H9 (cell line): ENCODE results near the gene ARHGAP26. TPM values are rescaled to one million over a fixed set of nuclear protein-coding genes. Genes with fewer than 3 reads are reported as not detected.
A peak's percentile ranks its signal among the peaks of the same experiment; 100 is the strongest.

ENCODE experiments used
- DNase-seq: peaks from one replicate; pipeline ENCODE4 v3.0.0-alpha.2; 2017
- H2AFZ ChIP-seq: one replicate; pipeline ENCODE4 v1.6.1; 2013; ENCODE audit warnings: mild to moderate bottlenecking, low read length, control low read depth, moderate library complexity
- H2AK5ac ChIP-seq: 2 replicates; pipeline ENCODE4 v1.6.1; 2013; ENCODE audit warnings: low read length, control low read depth, mixed read lengths; ENCODE audit not compliant: insufficient read length
- H2BK120ac ChIP-seq: one replicate; pipeline ENCODE4 v1.6.1; 2013; ENCODE audit warnings: low read depth, mild to moderate bottlenecking, low read length, control low read depth, inconsistent platforms; ENCODE audit not compliant: poor library complexity, severe bottlenecking
- H2BK12ac ChIP-seq: 2 replicates; pipeline ENCODE4 v1.6.1; 2013; ENCODE audit warnings: low read length, control low read depth, mixed read lengths, low read depth; ENCODE audit not compliant: insufficient read length
- H2BK15ac ChIP-seq: 2 replicates; pipeline ENCODE4 v1.6.1; 2013; ENCODE audit warnings: low read depth, low read length, control low read depth
- H2BK20ac ChIP-seq: one replicate; pipeline ENCODE4 v1.6.1; 2013; ENCODE audit warnings: low read depth, mild to moderate bottlenecking, low read length, control low read depth, inconsistent platforms; ENCODE audit not compliant: poor library complexity, severe bottlenecking
- H2BK5ac ChIP-seq: 2 replicates; pipeline ENCODE4 v1.6.1; 2013; ENCODE audit warnings: low read length, control low read depth, mixed read lengths; ENCODE audit not compliant: insufficient read length
- H3K14ac ChIP-seq: 2 replicates; pipeline ENCODE4 v1.6.1; 2013; ENCODE audit warnings: low read length, control low read depth; ENCODE audit not compliant: insufficient read depth
- H3K18ac ChIP-seq: 2 replicates; pipeline ENCODE4 v1.6.1; 2013; ENCODE audit warnings: low read depth, mild to moderate bottlenecking, mixed read lengths, low read length, control low read depth; ENCODE audit not compliant: insufficient read length
- H3K23ac ChIP-seq: 2 replicates; pipeline ENCODE4 v1.6.1; 2013; ENCODE audit warnings: low read length, control low read depth, mixed read lengths, low read depth; ENCODE audit not compliant: insufficient read length
- H3K23me2 ChIP-seq: 2 replicates; pipeline ENCODE4 v1.6.1; 2013; ENCODE audit warnings: low read depth, mild to moderate bottlenecking, mixed read lengths, low read length, control low read depth; ENCODE audit not compliant: insufficient read length, poor library complexity, severe bottlenecking
- H3K27ac ChIP-seq: 2 replicates; pipeline ENCODE4 v1.5.1; 2013; ENCODE audit warnings: low read length, control low read depth, mixed read lengths, low read depth; ENCODE audit not compliant: insufficient read length
- H3K27me3 ChIP-seq: 2 replicates; pipeline ENCODE4 v1.6.1; 2013; ENCODE audit warnings: low read length, control low read depth, inconsistent platforms; ENCODE audit not compliant: insufficient read depth
- H3K4ac ChIP-seq: 2 replicates; pipeline ENCODE4 v1.6.1; 2013; ENCODE audit warnings: low read depth, mild to moderate bottlenecking, control low read depth, inconsistent platforms, low read length, moderate library complexity
- H3K4me1 ChIP-seq: 2 replicates; pipeline ENCODE4 v1.6.1; 2013; ENCODE audit warnings: low read length, control low read depth, inconsistent platforms; ENCODE audit not compliant: insufficient read depth
- H3K4me2 ChIP-seq: 2 replicates; pipeline ENCODE4 v1.6.1; 2013; ENCODE audit warnings: low read length, control low read depth, mixed read lengths; ENCODE audit not compliant: insufficient read length, insufficient read depth
- H3K56ac ChIP-seq: 2 replicates; pipeline ENCODE4 v1.6.1; 2013; ENCODE audit warnings: low read depth, mild to moderate bottlenecking, mixed read lengths, low read length, control low read depth; ENCODE audit not compliant: insufficient read length
- H3K79me1 ChIP-seq: 2 replicates; pipeline ENCODE4 v1.6.1; 2013; ENCODE audit warnings: low read depth, mild to moderate bottlenecking, moderate library complexity, low read length, control low read depth, inconsistent platforms; ENCODE audit not compliant: insufficient read depth, poor library complexity, severe bottlenecking
- H3K79me2 ChIP-seq: 2 replicates; pipeline ENCODE4 v1.6.1; 2013; ENCODE audit warnings: low read length, control low read depth, inconsistent platforms; ENCODE audit not compliant: insufficient read depth
- H3K9ac ChIP-seq: 2 replicates; pipeline ENCODE4 v1.6.1; 2013; ENCODE audit warnings: low read length, control low read depth, mixed read lengths; ENCODE audit not compliant: insufficient read length; ENCODE audit errors: extremely low read depth
- H3K9me3 ChIP-seq: one replicate; pipeline ENCODE4 v1.6.1; 2013; ENCODE audit warnings: low read depth, low read length, inconsistent platforms; ENCODE audit not compliant: control insufficient read depth
- H3T11ph ChIP-seq: one replicate; pipeline ENCODE4 v1.6.1; 2013; ENCODE audit warnings: mild to moderate bottlenecking, low read length, control low read depth, inconsistent platforms
- H4K20me1 ChIP-seq: one replicate; pipeline ENCODE4 v1.6.1; 2013; ENCODE audit not compliant: control insufficient read depth, insufficient read length, insufficient read depth
- H4K5ac ChIP-seq: 2 replicates; pipeline ENCODE4 v1.6.1; 2013; ENCODE audit warnings: low read depth, mild to moderate bottlenecking, mixed read lengths, low read length, control low read depth; ENCODE audit not compliant: insufficient read length
- H4K8ac ChIP-seq: replicated peaks from 2 replicates; pipeline ENCODE4 v1.6.1; 2013; ENCODE audit warnings: low read length, control low read depth, mixed read lengths, low read depth; ENCODE audit not compliant: insufficient read length
- H4K91ac ChIP-seq: 2 replicates; pipeline ENCODE4 v1.6.1; 2013; ENCODE audit warnings: low read depth, mild to moderate bottlenecking, moderate library complexity, mixed read lengths, low read length, control low read depth; ENCODE audit not compliant: insufficient read length
- H3K27ac Mint-ChIP-seq, 3 experiments: 2 replicates in 2 of 3; 3 replicates in 1 of 3; pipeline ENCODE4 v1.8.0; 2020 to 2021; ENCODE audit warnings: mixed read lengths in 3 of 3, mild to moderate bottlenecking in 1 of 3, moderate library complexity in 1 of 3
- H3K27me3 Mint-ChIP-seq: 2 replicates; pipeline ENCODE4 v1.8.0; 2021; ENCODE audit warnings: low read depth, mild to moderate bottlenecking, moderate library complexity, mixed read lengths
- H3K36me3 Mint-ChIP-seq, 3 experiments: 2 replicates in 2 of 3; 3 replicates in 1 of 3; pipeline ENCODE4 v1.8.0; 2020 to 2021; ENCODE audit warnings: low read depth in 3 of 3, mixed read lengths in 3 of 3; ENCODE audit not compliant: insufficient read depth in 1 of 3
- H3K4me1 Mint-ChIP-seq, 2 experiments: 2 replicates each; pipeline ENCODE4 v1.8.0; 2020; ENCODE audit warnings: mixed read lengths in 2 of 2
- H3K4me3 Mint-ChIP-seq, 2 experiments: 2 replicates in 1 of 2; 3 replicates in 1 of 2; pipeline ENCODE4 v1.8.0; 2020 to 2021; ENCODE audit warnings: mild to moderate bottlenecking in 2 of 2, mixed read lengths in 2 of 2, moderate library complexity in 1 of 2
- H3K9me3 Mint-ChIP-seq, 2 experiments: 2 replicates in 1 of 2; 3 replicates in 1 of 2; pipeline ENCODE4 v1.8.0; 2020; ENCODE audit warnings: mild to moderate bottlenecking in 2 of 2, mixed read lengths in 2 of 2, moderate library complexity in 1 of 2
- WGBS: extraction: QIAGEN DNeasy Blood & Tissue Kit; methylation state at CpG from one replicate; pipeline ENCODE4 v1.1.7; 2013; ENCODE audit warnings: missing lambda C conversion rate, low lambda C conversion rate, mixed read lengths; ENCODE audit not compliant: insufficient read length; ENCODE audit errors: extremely low coverage; 5-methylcytosine and 5-hydroxymethylcytosine counted together
- total RNA-seq: library from RNA; stranded (reverse); gene quantifications from 2 replicates; pipeline ENCODE4 v1.2.1, GENCODE V29; 2021
- TF ChIP-seq, protein P1 (sequence below): fragments of 200-600 bp; sonication (generic); conservative IDR thresholded peaks from 3 replicates; pipeline ENCODE4 v1.8.0; 2021; ENCODE audit warnings: antibody characterized with exemption, mild to moderate bottlenecking

The ARHGAP26 gene
- total RNA-seq, 1 experiment from 2014 or later, result 13.8 TPM

DNA sequence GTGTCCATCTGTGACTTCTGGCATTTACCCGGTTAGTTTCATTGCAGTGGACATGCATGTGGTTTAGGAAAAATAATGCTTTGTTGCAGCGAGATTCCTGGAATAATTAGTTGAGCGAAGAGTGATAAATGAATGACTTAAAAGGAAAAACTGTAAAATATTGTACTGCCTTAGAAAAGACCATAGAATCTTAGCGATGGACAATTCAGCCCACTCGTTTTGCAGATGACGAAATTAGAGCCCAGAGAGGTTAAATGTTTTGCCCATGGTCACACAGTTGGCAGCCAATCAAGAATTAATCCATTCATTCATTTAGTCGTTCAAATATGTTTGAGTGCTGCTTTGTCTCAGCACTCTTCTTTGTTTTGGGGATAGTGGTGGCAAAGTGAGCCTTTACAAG is 107.9 kb downstream of the ARHGAP26 start:
- no peak for DNase-seq
- Histone ChIP-seq H3K79me1 (no peaks in the 10 kb centered on the region), H3K23me2 (no peaks in the 10 kb centered on the region), H2BK5ac (no peak overlapping the region), H3K79me2 (no peaks in the 10 kb centered on the region), H3K4me2 (no peak overlapping the region), H3K4ac (no peak overlapping the region), H4K91ac (no peak overlapping the region), H4K20me1 (no peaks in the 10 kb centered on the region), H3K14ac (no peak overlapping the region), H4K8ac (no peak overlapping the region), H2AFZ (no peak overlapping the region), H2BK20ac (no peak overlapping the region), H4K5ac (no peak overlapping the region), H3K27me3 (no peaks in the 10 kb centered on the region), H3K56ac (no peak overlapping the region), H2BK15ac (no peak overlapping the region), H3K27ac (no peak overlapping the region), H2BK12ac (no peak overlapping the region), H2AK5ac (no peak overlapping the region), H3K4me1 (peaks cover 4% of the 10 kb centered on the region; the same call in 1 of the 2 replicates), H3T11ph (no peak overlapping the region), H3K18ac (no peak overlapping the region), H2BK120ac (no peak overlapping the region), H3K9me3 (no peaks in the 10 kb centered on the region), H3K9ac (no peak overlapping the region), H3K23ac (no peak overlapping the region)
- H3K4me1 Mint-ChIP-seq, result peaks cover 30 to 36% of the 10 kb centered on the region in 2 experiments
- H3K27ac Mint-ChIP-seq, result peak overlapping the region in 1 of 3 experiments; percentile 46; a peak in 2 of 7 replicates
- no peak overlapping the region for H3K4me3 Mint-ChIP-seq
- no peaks in the 10 kb centered on the region for H3K27me3 Mint-ChIP-seq
- peaks cover 0 to 5% (median 0%) of the 10 kb centered on the region in 3 experiments; a peak in 3 of 7 replicates for H3K36me3 Mint-ChIP-seq
- TF ChIP-seq, protein P1, sequence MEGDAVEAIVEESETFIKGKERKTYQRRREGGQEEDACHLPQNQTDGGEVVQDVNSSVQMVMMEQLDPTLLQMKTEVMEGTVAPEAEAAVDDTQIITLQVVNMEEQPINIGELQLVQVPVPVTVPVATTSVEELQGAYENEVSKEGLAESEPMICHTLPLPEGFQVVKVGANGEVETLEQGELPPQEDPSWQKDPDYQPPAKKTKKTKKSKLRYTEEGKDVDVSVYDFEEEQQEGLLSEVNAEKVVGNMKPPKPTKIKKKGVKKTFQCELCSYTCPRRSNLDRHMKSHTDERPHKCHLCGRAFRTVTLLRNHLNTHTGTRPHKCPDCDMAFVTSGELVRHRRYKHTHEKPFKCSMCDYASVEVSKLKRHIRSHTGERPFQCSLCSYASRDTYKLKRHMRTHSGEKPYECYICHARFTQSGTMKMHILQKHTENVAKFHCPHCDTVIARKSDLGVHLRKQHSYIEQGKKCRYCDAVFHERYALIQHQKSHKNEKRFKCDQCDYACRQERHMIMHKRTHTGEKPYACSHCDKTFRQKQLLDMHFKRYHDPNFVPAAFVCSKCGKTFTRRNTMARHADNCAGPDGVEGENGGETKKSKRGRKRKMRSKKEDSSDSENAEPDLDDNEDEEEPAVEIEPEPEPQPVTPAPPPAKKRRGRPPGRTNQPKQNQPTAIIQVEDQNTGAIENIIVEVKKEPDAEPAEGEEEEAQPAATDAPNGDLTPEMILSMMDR, result no peak
- 100% methylated on average over 2 of the region's 7 CpGs for WGBS
- H3K9me3 Mint-ChIP-seq, result no peaks in the 10 kb centered on the region
